ENCODE data around the gene DGKZ. TPM values are rescaled to one million over a fixed set of nuclear protein-coding genes. Genes with fewer than 3 reads are reported as not detected.

DGKZ gene
- total and polyA plus RNA-seq, 8 donors, result 34.6 to 65.1 (median 40.0) TPM

DNA sequence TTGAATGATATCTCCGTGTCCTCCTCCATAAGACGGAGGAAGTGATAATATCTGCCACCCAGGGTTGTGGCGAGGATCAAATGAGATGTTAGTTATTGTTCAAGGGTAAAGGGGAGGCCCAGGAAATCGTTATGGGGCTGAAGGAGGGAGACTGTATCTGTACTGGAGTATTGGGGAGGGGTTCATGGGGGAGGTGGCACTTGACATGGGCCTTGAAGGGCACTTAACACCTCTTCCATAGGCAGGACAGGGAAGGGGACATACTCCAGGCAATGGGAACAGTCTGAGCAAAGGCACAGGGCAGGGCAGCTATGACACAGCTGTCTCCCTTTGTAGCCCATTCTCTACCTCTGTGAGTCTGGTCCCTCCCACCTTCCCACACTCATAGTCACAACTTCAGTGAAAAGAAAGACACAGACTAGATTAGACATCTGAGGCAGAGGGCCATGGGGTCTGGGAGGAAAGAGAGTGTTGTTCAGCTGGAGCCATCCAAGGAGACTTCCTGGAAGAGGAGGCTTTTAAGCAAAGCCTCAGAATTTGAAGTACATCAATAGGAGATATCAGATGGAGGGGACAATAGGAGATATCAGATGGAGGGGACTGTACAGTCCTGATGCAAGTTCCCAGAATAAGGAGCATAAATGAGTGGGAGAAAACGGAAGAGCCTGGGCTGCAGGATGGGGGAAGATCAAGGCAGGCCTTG is 15.8 kb upstream of the DGKZ start:
- Histone ChIP-seq H3K4me1 (peaks cover 8 to 46% of the 10 kb centered on the region in 2 donors), H3K27me3 (peaks cover 25 to 62% of the 10 kb centered on the region in 2 donors), H3K4me3 (no peak overlapping the region), H3K36me3 (no peaks in the 10 kb centered on the region), H3K27ac (no peak overlapping the region), H3K9me3 (no peaks in the 10 kb centered on the region)
- DNase-seq (no peak), ATAC-seq (peak; percentile 9)
- TF ChIP-seq, protein P1, sequence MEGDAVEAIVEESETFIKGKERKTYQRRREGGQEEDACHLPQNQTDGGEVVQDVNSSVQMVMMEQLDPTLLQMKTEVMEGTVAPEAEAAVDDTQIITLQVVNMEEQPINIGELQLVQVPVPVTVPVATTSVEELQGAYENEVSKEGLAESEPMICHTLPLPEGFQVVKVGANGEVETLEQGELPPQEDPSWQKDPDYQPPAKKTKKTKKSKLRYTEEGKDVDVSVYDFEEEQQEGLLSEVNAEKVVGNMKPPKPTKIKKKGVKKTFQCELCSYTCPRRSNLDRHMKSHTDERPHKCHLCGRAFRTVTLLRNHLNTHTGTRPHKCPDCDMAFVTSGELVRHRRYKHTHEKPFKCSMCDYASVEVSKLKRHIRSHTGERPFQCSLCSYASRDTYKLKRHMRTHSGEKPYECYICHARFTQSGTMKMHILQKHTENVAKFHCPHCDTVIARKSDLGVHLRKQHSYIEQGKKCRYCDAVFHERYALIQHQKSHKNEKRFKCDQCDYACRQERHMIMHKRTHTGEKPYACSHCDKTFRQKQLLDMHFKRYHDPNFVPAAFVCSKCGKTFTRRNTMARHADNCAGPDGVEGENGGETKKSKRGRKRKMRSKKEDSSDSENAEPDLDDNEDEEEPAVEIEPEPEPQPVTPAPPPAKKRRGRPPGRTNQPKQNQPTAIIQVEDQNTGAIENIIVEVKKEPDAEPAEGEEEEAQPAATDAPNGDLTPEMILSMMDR (IDR thresholded peaks at IDR 0.05), result no peak
- intact Hi-C loops (cut with DNase I), result no loop called here

DNA sequence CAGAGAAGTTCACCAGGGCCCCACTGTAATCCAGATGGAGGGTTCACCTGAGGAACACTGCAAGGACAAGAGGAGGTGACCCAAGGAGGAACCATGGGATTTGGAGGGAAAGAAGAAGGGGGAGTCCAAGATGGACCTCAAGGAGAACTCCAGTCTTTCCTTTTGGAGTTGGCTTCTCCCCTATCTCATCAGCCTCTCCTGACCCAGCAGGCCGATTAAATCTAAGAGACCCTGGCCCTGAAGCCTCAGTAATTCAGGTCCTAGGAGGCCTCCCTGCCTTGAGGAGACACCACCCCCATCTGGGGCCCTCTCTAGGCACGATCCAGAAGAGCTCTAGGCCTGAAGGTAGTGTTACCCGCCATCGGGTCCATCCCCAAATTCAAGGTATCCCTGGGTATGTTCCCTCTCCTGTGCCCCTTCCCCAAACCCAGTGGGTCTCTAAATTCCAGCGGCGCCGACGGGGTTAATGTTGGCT is 15.1 kb upstream of the DGKZ start:
- TF ChIP-seq, protein P1 (IDR thresholded peaks at IDR 0.05), result no peak
- Histone ChIP-seq H3K4me3 (peak overlapping the region in 1 of 2 donors; percentile 36), H3K27me3 (peaks cover 25 to 62% of the 10 kb centered on the region in 2 donors), H3K9me3 (no peaks in the 10 kb centered on the region), H3K27ac (no peak overlapping the region), H3K4me1 (peaks cover 8 to 53% of the 10 kb centered on the region in 2 donors), H3K36me3 (no peaks in the 10 kb centered on the region)
- DNase-seq, result no peak
- intact Hi-C loops (cut with DNase I), result no loop called here
- no peak for ATAC-seq

DNA sequence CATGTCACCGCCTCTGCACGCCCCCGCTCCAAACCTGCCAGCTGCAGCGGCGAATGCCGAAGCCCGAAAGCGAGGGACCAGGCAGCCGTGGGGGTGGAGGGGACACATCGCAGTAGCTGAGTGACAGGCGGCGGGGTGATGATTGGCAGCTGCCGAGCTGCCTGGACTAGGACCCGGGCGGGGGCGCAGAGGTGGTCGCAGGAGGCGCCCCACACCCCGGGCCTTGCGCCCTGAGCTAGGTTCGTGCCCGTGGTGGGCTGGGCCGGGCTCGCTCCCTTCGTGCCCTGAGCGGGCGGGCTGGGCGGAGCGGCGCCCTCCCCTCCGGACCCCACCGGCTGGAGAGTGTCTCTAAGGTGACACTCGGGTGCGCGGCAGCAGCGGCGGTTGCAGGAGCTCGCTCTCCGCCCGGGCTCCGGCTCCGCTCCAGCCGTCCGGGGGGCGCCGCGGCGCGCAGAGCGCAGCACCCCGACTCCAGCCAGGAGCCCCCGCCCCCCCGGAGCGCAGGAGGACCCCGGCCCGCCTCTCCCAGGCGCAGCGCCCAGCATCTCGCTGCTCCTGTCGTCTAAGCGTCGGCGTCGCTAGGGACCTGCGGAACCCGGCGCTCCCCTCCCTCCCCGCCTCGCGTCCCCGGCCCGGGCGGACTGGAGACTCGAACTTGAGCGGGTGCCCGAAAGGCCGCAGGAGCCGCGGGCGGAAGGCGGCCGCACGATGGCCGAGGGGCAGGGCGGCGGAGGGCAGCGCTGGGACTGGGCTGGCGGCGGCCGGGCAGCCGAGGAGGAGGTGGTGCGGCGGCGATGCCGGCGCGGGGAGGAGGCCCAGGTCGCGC is 14.5 kb upstream of the DGKZ start:
- Histone ChIP-seq H3K9me3 (no peaks in the 10 kb centered on the region), H3K4me1 (peaks cover 8 to 59% of the 10 kb centered on the region in 2 donors), H3K27ac (no peak overlapping the region), H3K27me3 (peaks cover 25 to 62% of the 10 kb centered on the region in 2 donors), H3K4me3 (peak overlapping the region; percentile 22 to 36), H3K36me3 (no peaks in the 10 kb centered on the region)
- intact Hi-C loops (cut with DNase I), result no loop called here
- peak; percentile 38 for ATAC-seq
- peak in 1 of 4 donors; percentile 86 for DNase-seq
- TF ChIP-seq, protein P1 (IDR thresholded peaks at IDR 0.05), result no peak

DNA sequence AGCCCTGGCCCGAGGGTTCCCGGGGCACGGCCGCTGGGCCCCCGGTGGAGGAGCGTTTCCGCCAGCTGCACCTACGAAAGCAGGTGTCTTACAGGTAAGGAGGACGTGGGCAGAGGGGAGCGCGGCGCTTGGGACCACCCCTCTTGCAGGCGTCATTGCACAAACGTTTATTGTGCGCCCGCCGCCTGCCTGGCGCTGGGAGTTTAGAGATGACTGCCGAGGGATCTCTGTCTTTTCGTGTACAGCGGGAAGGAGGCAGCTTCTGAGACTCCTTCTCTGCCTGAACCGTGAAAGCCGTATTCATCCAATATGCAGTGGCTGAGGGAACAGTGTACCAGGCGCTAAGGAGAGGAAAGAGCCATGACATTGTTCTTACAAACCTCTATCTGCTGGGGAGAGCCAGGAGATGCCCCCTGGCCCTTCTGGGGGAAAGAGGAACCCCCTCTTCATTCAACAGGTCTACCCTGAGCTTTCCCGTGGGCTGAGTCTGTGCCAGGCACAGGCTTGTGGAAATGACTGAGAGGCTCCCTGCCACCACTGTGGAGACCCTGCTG is 13.8 kb upstream of the DGKZ start:
- peaks cover 25 to 62% of the 10 kb centered on the region in 2 donors for H3K27me3 ChIP-seq
- peak overlapping the region; percentile 22 to 36 for H3K4me3 ChIP-seq
- TF ChIP-seq, protein P1 (IDR thresholded peaks at IDR 0.05), result no peak
- ATAC-seq (no peak), DNase-seq (no peak)
- H3K4me1 ChIP-seq, result peaks cover 8 to 66% of the 10 kb centered on the region in 2 donors
- no peaks in the 10 kb centered on the region for H3K9me3 ChIP-seq
- H3K27ac ChIP-seq, result no peak overlapping the region
- intact Hi-C loops (cut with DNase I), result no loop called here
- no peaks in the 10 kb centered on the region for H3K36me3 ChIP-seq

DNA sequence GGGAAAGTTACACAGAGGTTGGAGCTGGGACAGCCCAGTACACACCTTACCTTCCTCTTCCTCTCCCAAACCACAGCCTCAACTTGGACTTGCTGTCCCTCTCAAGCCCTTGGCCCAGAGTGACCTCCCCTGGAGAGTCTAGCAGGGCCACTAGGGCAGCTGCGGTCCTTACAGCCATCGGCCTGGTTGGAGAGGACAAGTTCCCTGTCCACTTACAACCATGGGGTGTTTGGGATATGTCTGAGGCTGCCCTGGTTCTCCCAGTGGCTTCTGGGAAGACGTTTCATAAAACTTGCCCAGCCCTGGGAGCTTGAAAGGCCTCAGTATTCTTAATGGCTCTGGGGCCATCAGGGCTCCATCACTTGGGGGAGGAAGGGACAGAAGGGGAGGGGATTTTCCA is 13.1 kb upstream of the DGKZ start:
- H3K36me3 ChIP-seq, result no peaks in the 10 kb centered on the region
- peaks cover 25 to 59% of the 10 kb centered on the region in 2 donors for H3K27me3 ChIP-seq
- DNase-seq (no peak), ATAC-seq (no peak)
- peaks cover 13 to 74% of the 10 kb centered on the region in 2 donors for H3K4me1 ChIP-seq
- no peaks in the 10 kb centered on the region for H3K9me3 ChIP-seq
- TF ChIP-seq, protein P1 (IDR thresholded peaks at IDR 0.05), result no peak
- no peak overlapping the region for H3K4me3 ChIP-seq
- no peak overlapping the region for H3K27ac ChIP-seq
- intact Hi-C loops (cut with DNase I), result no loop called here

All from left lung (tissue), 10 donors.